ENCODE data around the gene NIPAL1. TPM values are rescaled to one million over a fixed set of nuclear protein-coding genes. Genes with fewer than 3 reads are reported as not detected.
A peak's percentile ranks its signal among the peaks of the same experiment; 100 is the strongest.

The NIPAL1 gene
- total RNA-seq: 1 to 10 TPM in 3 of 7 donors, under 1 TPM in 2, not detected in 2; 0.12 to 2.0 (median 1.2) TPM
- under 1 TPM; 0.06 to 0.12 (median 0.11) TPM for polyA plus RNA-seq
- long read RNA-seq, donor 1: 0 reads
- long read RNA-seq, donor 2, partial matches to known transcripts: 0 of 1 reads
- long read RNA-seq, donor 2, other reads (novel, unspliced or antisense): 0 of 1 reads

DNA sequence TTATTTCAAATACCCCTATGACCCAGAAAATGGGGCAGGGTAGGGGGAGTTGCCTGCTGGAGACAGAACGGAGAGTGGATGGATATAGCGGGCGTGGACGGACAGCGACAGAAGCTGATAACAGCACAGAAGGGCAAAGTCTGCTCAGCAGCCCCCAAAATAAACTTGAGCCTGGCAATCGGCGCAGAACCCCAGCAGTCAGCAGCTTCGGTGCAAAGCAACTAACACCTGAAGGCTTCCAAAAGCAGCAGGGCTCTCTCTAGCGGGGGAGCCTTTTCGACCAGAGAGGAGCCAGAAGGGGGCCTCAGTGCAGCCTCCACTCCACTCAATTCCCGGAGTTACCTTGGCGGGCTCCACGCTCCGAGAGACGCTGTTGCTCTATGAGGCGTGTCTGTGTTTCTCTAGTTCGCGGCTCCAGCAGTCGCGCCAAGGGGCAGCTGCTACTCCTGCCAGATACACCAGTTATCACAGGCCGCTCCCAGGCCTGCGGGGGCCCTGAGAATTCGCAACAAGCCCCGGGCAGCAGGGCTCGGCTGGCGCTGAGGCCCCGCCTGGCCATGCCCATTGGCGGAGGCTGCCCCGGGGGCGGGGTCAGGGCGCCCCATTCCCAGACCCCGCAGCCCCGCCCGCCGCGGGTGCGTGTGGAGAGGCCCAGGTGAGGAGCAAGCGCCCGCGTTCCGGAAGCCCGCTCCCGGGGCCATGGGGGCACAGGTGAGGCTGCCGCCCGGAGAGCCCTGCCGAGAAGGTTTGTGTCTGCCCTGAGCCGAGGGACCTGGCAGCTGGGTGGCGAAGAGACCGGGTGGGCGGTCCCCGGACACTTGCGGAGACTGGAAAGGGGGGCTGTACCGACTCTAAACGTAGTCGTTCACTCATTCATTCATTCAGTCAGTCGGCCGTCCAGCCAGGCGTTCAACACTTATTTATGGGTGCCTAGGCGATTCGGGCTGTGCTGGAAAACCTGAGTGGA lies at the start of gene NIPAL1, which contains the start of gene CNGA1:
Gene NIPAL1 (plus strand): TSS at position 632 of the 967 bp plus-strand sequence. CDS start 68 bp downstream, at position 700.
Gene CNGA1 (minus strand): TSS at position 541 of the 967 bp plus-strand sequence. CDS start 63,992 bp downstream, outside the sequence.
- Histone ChIP-seq H3K36me3 (no peaks in the 10 kb centered on the region), H3K27me3 (replicated peaks in 1 of 7) (peaks cover 0 to 58% (median 21%) of the 10 kb centered on the region in 7 donors), H3K9me3 (no peaks in the 10 kb centered on the region), H3K4me3 (peak within 1 kb of the TSS; percentile 55 to 80 (median 66)), H3K27ac (peak within 1 kb of the TSS in 4 of 8 donors; percentile 2 to 46 (median 20)), H3K4me1 (peaks cover 0 to 23% (median 16%) of the 10 kb centered on the region in 6 donors)
- 4 to 9% (median 4%) methylated on average over 25 to 60 of the region's 60 CpGs for WGBS, 5 donors
- intact Hi-C loops (cut with DNase I; ENCODE audit: low total_unique reads): no loop called here
- peak; percentile 91 for DNase-seq
- TF ChIP-seq POLR2A (IDR thresholded peaks at IDR 0.05) (no peak), POLR2AphosphoS5 (IDR thresholded peaks at IDR 0.05) (peak in 2 of 3 donors; percentile 24 to 48)
- TF ChIP-seq, protein P1, sequence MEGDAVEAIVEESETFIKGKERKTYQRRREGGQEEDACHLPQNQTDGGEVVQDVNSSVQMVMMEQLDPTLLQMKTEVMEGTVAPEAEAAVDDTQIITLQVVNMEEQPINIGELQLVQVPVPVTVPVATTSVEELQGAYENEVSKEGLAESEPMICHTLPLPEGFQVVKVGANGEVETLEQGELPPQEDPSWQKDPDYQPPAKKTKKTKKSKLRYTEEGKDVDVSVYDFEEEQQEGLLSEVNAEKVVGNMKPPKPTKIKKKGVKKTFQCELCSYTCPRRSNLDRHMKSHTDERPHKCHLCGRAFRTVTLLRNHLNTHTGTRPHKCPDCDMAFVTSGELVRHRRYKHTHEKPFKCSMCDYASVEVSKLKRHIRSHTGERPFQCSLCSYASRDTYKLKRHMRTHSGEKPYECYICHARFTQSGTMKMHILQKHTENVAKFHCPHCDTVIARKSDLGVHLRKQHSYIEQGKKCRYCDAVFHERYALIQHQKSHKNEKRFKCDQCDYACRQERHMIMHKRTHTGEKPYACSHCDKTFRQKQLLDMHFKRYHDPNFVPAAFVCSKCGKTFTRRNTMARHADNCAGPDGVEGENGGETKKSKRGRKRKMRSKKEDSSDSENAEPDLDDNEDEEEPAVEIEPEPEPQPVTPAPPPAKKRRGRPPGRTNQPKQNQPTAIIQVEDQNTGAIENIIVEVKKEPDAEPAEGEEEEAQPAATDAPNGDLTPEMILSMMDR (IDR thresholded peaks at IDR 0.05 in 8 of 11, conservative IDR thresholded peaks at IDR 0.05 in 3 of 11): peak in 3 of 11 experiments; percentile 25 to 36 (median 26)

DNA sequence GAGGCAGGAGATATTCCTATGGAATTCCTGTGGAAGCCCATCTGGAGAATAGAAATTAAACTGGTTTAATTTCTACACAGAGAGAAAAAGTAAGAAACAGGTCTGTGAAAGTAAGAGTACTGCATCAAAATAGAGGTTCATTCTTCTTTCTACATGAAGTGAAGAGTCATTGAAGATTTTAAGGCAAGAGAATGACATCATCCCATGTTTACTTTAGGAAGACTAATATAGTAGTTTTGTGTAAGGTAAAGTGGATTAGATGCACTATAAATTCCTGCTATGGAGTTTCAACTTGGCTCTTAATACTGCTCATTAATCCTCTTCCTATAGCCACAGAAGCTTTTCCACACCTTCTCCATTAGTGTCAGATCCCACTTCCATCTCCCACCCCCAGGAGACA lies 47.7 kb upstream of the NIPAL1 start:
- no peak for DNase-seq
- TF ChIP-seq, protein P1 (IDR thresholded peaks at IDR 0.05 in 8 of 11, conservative IDR thresholded peaks at IDR 0.05 in 3 of 11): no peak
- TF ChIP-seq POLR2AphosphoS5 (IDR thresholded peaks at IDR 0.05) (no peak), POLR2A (IDR thresholded peaks at IDR 0.05) (no peak)
- Histone ChIP-seq H3K36me3 (no peaks in the 10 kb centered on the region), H3K4me1 (peaks cover 0 to 4% (median 0%) of the 10 kb centered on the region in 6 donors), H3K9me3 (no peaks in the 10 kb centered on the region), H3K27ac (no peak overlapping the region), H3K27me3 (replicated peaks in 1 of 7) (no peaks in the 10 kb centered on the region), H3K4me3 (no peak overlapping the region)
- intact Hi-C loops (cut with DNase I; ENCODE audit: low total_unique reads): no loop called here

DNA sequence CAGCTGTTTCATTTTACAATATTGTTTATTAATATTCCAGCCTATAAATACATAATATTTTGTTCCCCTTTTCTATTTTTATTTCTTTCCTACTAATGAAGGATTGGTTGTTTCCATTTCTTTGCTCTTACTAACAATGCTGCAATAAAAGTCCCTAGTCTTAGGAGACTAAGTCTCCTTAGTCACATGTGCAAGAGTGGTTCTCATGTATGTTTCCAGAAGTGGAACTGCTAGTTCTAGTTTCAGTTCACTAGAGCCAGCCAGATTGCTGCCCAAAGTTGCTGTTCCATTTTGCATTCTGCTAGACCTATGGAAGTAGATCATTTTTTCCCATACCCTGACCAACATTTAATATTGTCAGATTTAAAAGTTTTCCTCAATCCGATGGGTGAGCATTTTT lies 44.4 kb upstream of the NIPAL1 start:
- Histone ChIP-seq H3K4me1 (peaks cover 0 to 4% (median 0%) of the 10 kb centered on the region in 6 donors), H3K27ac (peak overlapping the region in 3 of 8 donors; percentile 3 to 13 (median 9)), H3K4me3 (no peak overlapping the region), H3K27me3 (replicated peaks in 1 of 7) (no peaks in the 10 kb centered on the region), H3K36me3 (no peaks in the 10 kb centered on the region), H3K9me3 (no peaks in the 10 kb centered on the region)
- DNase-seq: no peak
- 86 to 98% (median 93%) methylated on average over 1 of the region's 1 CpG for WGBS, 5 donors
- TF ChIP-seq, protein P1 (IDR thresholded peaks at IDR 0.05 in 8 of 11, conservative IDR thresholded peaks at IDR 0.05 in 3 of 11): no peak
- TF ChIP-seq POLR2AphosphoS5 (IDR thresholded peaks at IDR 0.05) (no peak), POLR2A (IDR thresholded peaks at IDR 0.05) (no peak)
- intact Hi-C loops (cut with DNase I; ENCODE audit: low total_unique reads): no loop called here

All from spleen (tissue), 13 donors.